Epithelial cell of proximal tubule (primary cell): Measurements from ENCODE around the gene PGLYRP1. TPM values are rescaled to one million over a fixed set of nuclear protein-coding genes. Genes with fewer than 3 reads are reported as not detected.

Source experiments
- DNase-seq: peaks from one replicate; pipeline ENCODE4 v3.0.0-alpha.2; 2011; ENCODE audit warnings: low read depth
- H3K4me3 ChIP-seq: 2 replicates; pipeline ENCODE4 v1.5.1; 2011; ENCODE audit warnings: low read depth, mild to moderate bottlenecking, low read length
- total RNA-seq: library from RNA; depleted of rRNA; stranded (reverse); fragments of >200 nt; gene quantifications from 2 replicates; pipeline ENCODE4 v1.2.3, GENCODE V29; 2015
- TF ChIP-seq, protein P1 (sequence below): conservative IDR thresholded peaks from 2 replicates; pipeline ENCODE4 v1.5.1; 2012; ENCODE audit warnings: low read depth, mild to moderate bottlenecking, low read length

The PGLYRP1 gene
- total RNA-seq, 1 donor from 2014 or later = not detected

DNA sequence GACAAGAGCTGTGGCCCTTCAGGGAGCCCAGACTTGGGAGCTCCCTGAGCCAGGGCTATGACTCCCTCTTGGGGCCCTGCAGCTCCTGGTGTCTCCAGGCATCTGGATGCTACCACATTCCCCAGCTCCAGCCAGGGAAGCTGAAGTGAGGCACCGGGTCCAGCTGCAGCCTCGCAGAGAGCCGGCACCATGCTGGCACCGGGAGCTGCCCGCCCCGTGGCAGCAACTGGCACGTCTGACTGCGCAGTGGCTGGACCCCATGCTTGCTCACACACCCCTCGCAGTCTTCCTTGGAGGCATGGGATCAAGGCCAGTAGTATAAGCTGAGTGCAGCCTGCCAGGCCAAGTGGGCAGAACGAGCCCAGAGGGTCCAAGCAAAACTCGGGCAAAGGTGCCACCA lies 10.5 kb upstream of the PGLYRP1 start:
- no peak for DNase-seq
- TF ChIP-seq, protein P1, sequence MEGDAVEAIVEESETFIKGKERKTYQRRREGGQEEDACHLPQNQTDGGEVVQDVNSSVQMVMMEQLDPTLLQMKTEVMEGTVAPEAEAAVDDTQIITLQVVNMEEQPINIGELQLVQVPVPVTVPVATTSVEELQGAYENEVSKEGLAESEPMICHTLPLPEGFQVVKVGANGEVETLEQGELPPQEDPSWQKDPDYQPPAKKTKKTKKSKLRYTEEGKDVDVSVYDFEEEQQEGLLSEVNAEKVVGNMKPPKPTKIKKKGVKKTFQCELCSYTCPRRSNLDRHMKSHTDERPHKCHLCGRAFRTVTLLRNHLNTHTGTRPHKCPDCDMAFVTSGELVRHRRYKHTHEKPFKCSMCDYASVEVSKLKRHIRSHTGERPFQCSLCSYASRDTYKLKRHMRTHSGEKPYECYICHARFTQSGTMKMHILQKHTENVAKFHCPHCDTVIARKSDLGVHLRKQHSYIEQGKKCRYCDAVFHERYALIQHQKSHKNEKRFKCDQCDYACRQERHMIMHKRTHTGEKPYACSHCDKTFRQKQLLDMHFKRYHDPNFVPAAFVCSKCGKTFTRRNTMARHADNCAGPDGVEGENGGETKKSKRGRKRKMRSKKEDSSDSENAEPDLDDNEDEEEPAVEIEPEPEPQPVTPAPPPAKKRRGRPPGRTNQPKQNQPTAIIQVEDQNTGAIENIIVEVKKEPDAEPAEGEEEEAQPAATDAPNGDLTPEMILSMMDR = no peak

DNA sequence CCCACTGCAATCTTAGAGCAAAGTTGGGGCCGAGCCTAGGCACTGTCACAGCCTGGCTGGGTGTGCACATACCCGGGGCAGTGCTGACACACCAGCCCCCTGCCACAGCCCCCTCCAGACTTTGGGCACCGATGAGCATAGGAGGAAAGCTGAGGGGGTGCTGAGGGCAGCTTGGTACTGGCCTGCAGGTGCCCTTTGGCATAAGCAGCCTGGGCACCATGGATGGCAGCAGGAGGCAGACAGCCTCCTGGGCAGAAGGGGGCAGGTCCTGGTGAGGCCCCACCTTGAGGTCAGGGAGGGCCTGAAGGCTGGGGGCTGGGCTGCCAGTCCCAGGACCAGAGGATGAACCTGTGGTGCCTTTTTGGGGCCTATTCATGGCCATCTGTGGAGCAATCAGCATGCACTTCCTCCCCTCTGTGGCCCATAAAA lies 9.8 kb upstream of the PGLYRP1 start:
- TF ChIP-seq, protein P1 = no peak
- H3K4me3 ChIP-seq = no peak overlapping the region
- DNase-seq = no peak

More for the DNA sequence above, 10.5 kb upstream of the PGLYRP1 start:
- H3K4me3 ChIP-seq = no peak overlapping the region

DNA sequence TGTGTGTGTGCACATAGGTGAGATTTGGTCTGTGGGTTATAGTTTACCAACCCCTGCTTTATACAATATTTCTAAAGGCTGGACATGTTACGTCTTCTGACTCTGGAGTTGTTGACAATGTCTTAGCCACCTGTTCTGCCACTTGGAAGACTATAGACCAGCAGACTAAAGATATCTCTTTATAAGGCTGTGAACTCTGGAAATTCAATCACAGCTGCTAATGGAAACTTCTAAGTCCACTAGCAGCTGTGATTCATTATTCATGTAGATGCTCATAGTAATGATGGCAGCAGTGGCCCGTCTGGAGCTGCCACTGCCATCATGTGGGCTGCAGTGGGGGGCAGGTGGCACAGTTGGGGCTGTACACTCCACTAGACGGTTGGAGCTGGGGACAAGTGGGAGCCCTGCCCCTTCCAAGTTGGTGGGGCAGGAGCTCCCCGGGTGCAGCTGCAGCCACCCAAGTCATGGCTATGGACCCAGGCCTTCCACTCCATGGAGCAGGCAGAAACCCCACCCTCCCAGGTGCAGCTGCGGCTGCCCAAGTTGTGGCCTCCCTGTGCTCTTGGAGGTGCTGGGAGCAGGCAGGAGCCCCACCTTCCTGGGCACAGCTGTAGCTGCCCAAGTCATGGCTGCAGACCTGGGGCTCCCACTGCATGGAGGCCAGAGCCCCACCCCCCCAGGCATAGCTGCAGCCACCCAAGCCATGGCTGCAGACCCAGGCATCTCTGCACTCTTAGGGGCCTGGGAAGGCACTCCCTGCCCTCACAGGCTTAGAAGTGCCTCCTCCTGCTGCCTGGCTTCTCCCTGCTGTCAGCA lies 9.1 kb upstream of the PGLYRP1 start:
- DNase-seq = no peak
- H3K4me3 ChIP-seq = no peak overlapping the region
- TF ChIP-seq, protein P1 = no peak

DNA sequence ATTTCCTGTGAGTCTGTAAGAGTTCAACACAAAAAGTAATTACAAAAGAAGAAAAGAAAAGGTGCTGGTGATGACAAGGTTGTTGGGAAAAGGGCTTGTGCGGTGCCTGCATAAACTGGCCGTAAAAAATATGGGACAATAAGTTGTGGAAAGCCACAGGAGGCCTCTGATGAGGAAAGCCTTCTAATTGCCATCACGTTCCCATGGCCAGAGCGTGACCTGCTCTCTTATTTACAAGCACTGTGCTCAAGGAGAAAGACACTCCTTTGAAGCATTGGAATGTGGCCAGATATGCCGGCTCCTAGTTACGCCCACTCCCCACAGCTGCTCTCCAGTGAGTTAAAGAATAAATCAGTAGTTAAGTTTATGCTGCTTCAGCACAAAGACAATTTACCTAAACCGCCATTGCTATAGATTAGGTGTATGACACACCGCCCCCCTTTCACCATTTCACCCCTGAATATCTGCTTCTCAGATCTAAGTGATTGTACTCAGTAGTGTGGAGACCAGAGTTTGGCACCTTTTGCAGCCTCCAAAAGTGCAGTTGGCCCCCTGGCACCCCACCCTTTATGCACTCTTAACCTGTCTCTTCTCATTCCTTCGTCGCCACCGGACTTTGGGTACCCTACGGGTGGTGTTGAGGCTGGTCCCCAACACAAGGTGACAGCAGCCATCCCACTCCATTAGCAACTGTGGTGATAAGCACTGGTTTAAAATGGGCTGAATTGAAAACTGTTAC lies 8.1 kb upstream of the PGLYRP1 start:
- DNase-seq = no peak
- TF ChIP-seq, protein P1 = no peak

DNA sequence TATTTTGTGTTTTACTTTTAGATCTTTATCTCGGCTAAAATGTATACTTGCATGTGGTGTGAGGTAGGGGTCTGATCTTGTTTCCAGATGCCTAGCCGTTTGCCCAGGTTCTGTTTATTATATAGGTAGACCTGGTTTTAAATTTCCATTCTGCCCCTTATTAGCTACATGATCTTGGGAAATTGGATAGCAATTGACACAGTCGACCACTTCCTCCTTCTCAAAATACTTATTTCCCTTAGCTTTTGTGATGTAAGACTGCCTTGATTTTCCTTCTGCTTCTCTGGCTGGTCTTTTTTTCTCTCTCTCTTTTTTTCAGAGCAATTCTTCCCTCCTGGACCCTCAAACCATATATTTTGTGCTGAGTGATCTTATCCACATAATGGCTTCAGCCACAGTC lies 3.0 kb upstream of the PGLYRP1 start:
- TF ChIP-seq, protein P1 = no peak
- H3K4me3 ChIP-seq = no peak overlapping the region
- no peak for DNase-seq

More for the DNA sequence above, 8.1 kb upstream of the PGLYRP1 start:
- no peak overlapping the region for H3K4me3 ChIP-seq

DNA sequence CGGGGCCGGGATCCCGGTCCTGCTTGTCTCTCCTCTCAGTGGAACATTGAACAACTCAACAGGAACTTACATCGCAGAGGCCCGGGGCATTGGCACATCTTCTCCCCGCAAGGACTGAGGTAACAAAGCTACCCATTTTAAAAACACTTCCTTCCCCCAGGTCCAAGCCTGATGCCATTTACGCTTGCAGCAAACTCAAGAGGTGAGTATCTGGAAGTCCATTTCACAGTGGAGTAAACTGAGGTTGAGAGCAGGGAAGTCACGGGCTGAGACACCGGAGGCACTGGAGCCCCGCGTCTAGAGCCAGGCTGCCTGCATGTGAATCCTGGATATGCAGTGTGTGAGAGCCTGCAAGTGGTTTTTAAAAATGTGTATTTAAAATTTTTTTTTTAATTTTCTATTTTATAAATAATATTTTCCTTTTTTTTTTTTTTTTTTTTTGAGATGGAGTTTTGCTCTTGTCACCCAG lies 492 bp upstream of the PGLYRP1 start:
- DNase-seq = no peak
- no peak overlapping the region for H3K4me3 ChIP-seq
- TF ChIP-seq, protein P1 = no peak
